ENCODE data around the gene MRPL43. TPM values are rescaled to one million over a fixed set of nuclear protein-coding genes. Genes with fewer than 3 reads are reported as not detected.

The MRPL43 gene
- total RNA-seq, 1 experiment from 2014 or later = 136 TPM

GRCh38 chr10:100969187-100970075 is 17.9 kb downstream of the MRPL43 start, which contains the start of gene SEMA4G:
Gene SEMA4G, plus strand, starts transcription at chr10:100969504. Its CDS starts 3,409 bp downstream, at chr10:100972913.
- CTCF ChIA-PET = interaction anchor here (0.6 to 1.7 kb wide), 5 partner anchors 10 to 81 kb away, joined by 3 to 9 read pairs (median 4); no protein-coding TSS in a partner anchor
- intact Hi-C loops (cut with micrococcal nuclease) = loop anchor here (1.0 kb wide), 1 partner anchor 44 kb away; no protein-coding TSS in a partner anchor
- POLR2A ChIA-PET = interaction anchor here (0.6 kb wide), 1 partner anchor 400 kb away, joined by 3 read pairs; no protein-coding TSS in a partner anchor
- Histone ChIP-seq H3K9me2 (ENCODE audit: insufficient read depth) (no peaks in the 10 kb centered on the region), H4K20me1 (ENCODE audit: insufficient read depth) (no peaks in the 10 kb centered on the region), H3K79me2 (ENCODE audit: insufficient read depth, low read length) (no peaks in the 10 kb centered on the region), H3K9ac (ENCODE audit: low read length) (peak within 1 kb of the TSS; percentile 75), H2AFZ (ENCODE audit: low read depth, low read length, poor library complexity, severe bottlenecking) (peak within 1 kb of the TSS; percentile 91), H3K27me3 (ENCODE audit: insufficient read depth, low read length) (no peaks in the 10 kb centered on the region), H3K27ac (ENCODE audit: low read depth, low read length) (peak within 1 kb of the TSS; percentile 40; the same call in 1 of the 2 replicates), H3K9me3 (ENCODE audit: control insufficient read depth in 1 of 2, insufficient read depth in 1 of 2, low read depth in 1 of 2, low read length in 2 of 2) (no peaks in the 10 kb centered on the region), H3K36me3 (ENCODE audit: control insufficient read depth in 1 of 2, insufficient read depth in 2 of 2, low read length in 2 of 2) (peaks cover 0 to 5% of the 10 kb centered on the region in 2 experiments; a peak in 2 of 4 replicates), H3K4me3 (replicated peaks in 1 of 2; ENCODE audit: low read depth in 1 of 2, low read length in 2 of 2) (peak within 1 kb of the TSS; percentile 66 to 86), H3K4me2 (ENCODE audit: low read length) (peak within 1 kb of the TSS; percentile 98), H3K4me1 (ENCODE audit: control insufficient read depth in 1 of 2, insufficient read depth in 2 of 2, low read length in 2 of 2) (peaks cover 7 to 32% of the 10 kb centered on the region in 2 experiments; a peak in 3 of 4 replicates)
- DNase-seq (ENCODE audit: low read depth, low spot score) = peak; percentile 21
- BruUV-seq (replicated peaks) = no TSS peak
- RAD21 ChIA-PET (ENCODE audit: low non-redundant PET in 1 of 2, low total read pairs in 2 of 2, uncharacterized antibody in 2 of 2, unreplicated experiment in 2 of 2) = interaction anchor here in 1 of 2 experiments (0.6 kb wide), 1 partner anchor 14 kb away, joined by 3 read pairs; no protein-coding TSS in a partner anchor
- peak; percentile 85 for ATAC-seq
- TF ChIP-seq SP1 (IDR thresholded peaks at IDR 0.05; ENCODE audit: low read depth) (no peak), FOSL1 (IDR thresholded peaks at IDR 0.05; ENCODE audit: low read depth) (no peak), TCF7L2 (IDR thresholded peaks at IDR 0.05; ENCODE audit: borderline replicate concordance, extremely low read depth, insufficient read depth, insufficient read length) (no peak), ATF3 (IDR thresholded peaks at IDR 0.05) (no peak), POLR2A (IDR thresholded peaks at IDR 0.05; ENCODE audit: borderline replicate concordance, extremely low read depth, insufficient read depth, insufficient read length) (no peak), ZNF274 (IDR thresholded peaks at IDR 0.05; ENCODE audit: low read depth, low read length) (no peak), REST (IDR thresholded peaks at IDR 0.05; ENCODE audit: low read depth) (no peak), EZH2phosphoT487 (IDR thresholded peaks at IDR 0.05; ENCODE audit: borderline replicate concordance) (no peak), ELF1 (IDR thresholded peaks at IDR 0.05; ENCODE audit: borderline replicate concordance, low read depth) (no peak), JUND (IDR thresholded peaks at IDR 0.05) (no peak), POLR2AphosphoS5 (IDR thresholded peaks at IDR 0.05; ENCODE audit: low read depth, low read length) (peak; percentile 50), MAX (IDR thresholded peaks at IDR 0.05) (peak; percentile 69; the same call in 1 of the 2 replicates), SRF (IDR thresholded peaks at IDR 0.05; ENCODE audit: low read depth) (no peak), RAD21 (IDR thresholded peaks at IDR 0.05; ENCODE audit: low read depth) (no peak), YY1 (IDR thresholded peaks at IDR 0.05; ENCODE audit: extremely low read depth, insufficient replicate concordance, low read depth, low read length) (no peak), CEBPB (IDR thresholded peaks at IDR 0.05; ENCODE audit: low read depth) (no peak), ZFX (IDR thresholded peaks at IDR 0.05) (peak; percentile 64; the same call in 1 of the 2 replicates), EGR1 (IDR thresholded peaks at IDR 0.05; ENCODE audit: low read depth) (no peak), SIN3A (IDR thresholded peaks at IDR 0.05; ENCODE audit: low read depth) (no peak), CBX3 (IDR thresholded peaks at IDR 0.05; ENCODE audit: low read depth) (no peak), EZH2 (IDR thresholded peaks at IDR 0.05) (no peak), CTCF (IDR thresholded peaks at IDR 0.05 in 2 of 3, conservative IDR thresholded peaks at IDR 0.05 in 1 of 3; ENCODE audit: borderline replicate concordance in 1 of 3, insufficient read depth in 1 of 3, low read depth in 2 of 3, low read length in 2 of 3) (peak in 2 of 3 experiments; percentile 86 to 92; a peak in 5 of 6 replicates)

Data from HCT116 (cell line).